ENCODE data around the gene EVI5. TPM values are rescaled to one million over a fixed set of nuclear protein-coding genes. Genes with fewer than 3 reads are reported as not detected.

The EVI5 gene
- total and polyA plus RNA-seq, 12 donors: 3.6 to 63.1 (median 45.2) TPM

DNA sequence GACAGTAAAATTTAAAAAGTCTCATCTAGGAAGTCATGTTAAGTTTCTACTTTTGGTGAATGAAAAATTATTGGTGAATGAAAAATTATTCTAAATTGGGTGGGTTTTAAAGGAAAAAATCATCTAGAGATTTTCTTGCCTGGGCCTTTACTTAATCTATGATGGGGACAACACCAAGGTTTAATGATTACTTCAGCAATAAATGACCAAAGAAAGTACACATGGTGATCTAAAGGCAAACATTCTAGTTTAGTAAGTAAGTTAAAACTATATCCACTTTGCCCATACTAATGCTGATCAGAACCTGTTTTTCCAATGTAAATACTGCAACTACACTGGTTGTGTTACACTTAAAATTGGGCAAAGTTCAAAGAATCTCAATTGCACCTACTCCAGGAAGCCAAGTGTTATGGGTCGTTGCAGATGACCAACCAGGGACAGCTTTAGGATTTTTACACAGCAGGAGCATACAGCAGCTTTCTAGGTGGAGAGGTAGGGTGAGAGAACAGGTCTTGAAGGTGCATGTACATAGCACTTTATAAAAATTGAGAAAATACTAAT is 32.3 kb upstream of the EVI5 start:
- Histone ChIP-seq H3K36me3 (replicated peaks in 1 of 2) (no peaks in the 10 kb centered on the region), H3K4me1 (replicated peaks in 1 of 2) (no peaks in the 10 kb centered on the region), H3K27ac (no peak overlapping the region), H3K4me3 (no peak overlapping the region), H3K27me3 (no peaks in the 10 kb centered on the region), H3K9me3 (replicated peaks in 1 of 3) (no peaks in the 10 kb centered on the region)
- intact Hi-C loops (cut with DNase I): no loop called here
- WGBS, 4 donors: 69 to 92% (median 79%) methylated on average over 1 of the region's 1 CpG
- no peak for DNase-seq
- no peak for TF ChIP-seq POLR2A (IDR thresholded peaks at IDR 0.05)
- TF ChIP-seq, protein P1, sequence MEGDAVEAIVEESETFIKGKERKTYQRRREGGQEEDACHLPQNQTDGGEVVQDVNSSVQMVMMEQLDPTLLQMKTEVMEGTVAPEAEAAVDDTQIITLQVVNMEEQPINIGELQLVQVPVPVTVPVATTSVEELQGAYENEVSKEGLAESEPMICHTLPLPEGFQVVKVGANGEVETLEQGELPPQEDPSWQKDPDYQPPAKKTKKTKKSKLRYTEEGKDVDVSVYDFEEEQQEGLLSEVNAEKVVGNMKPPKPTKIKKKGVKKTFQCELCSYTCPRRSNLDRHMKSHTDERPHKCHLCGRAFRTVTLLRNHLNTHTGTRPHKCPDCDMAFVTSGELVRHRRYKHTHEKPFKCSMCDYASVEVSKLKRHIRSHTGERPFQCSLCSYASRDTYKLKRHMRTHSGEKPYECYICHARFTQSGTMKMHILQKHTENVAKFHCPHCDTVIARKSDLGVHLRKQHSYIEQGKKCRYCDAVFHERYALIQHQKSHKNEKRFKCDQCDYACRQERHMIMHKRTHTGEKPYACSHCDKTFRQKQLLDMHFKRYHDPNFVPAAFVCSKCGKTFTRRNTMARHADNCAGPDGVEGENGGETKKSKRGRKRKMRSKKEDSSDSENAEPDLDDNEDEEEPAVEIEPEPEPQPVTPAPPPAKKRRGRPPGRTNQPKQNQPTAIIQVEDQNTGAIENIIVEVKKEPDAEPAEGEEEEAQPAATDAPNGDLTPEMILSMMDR (IDR thresholded peaks at IDR 0.05): no peak

DNA sequence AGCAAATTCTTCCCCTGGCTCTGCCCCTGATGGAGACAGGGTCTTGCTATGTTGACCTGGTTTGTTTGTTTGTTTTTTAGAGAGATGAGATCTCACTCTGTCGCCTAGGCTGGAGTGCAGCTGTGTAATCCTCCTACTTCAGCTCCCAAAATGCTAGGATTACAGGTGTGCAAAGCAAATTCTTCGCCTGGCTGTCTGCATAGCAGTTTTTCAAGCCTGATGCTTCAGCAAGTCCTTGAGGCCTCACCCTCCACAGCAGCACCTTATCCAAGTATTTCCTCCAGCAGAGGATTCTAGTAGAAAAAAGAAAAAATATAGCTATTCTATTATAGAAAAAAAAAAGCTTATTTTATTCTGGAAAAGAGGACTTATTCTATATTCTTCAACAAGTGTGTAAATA is 31.8 kb upstream of the EVI5 start:
- no peak for DNase-seq
- Histone ChIP-seq H3K4me3 (no peak overlapping the region), H3K36me3 (replicated peaks in 1 of 2) (no peaks in the 10 kb centered on the region), H3K27me3 (no peaks in the 10 kb centered on the region), H3K9me3 (replicated peaks in 1 of 3) (no peaks in the 10 kb centered on the region), H3K27ac (no peak overlapping the region), H3K4me1 (replicated peaks in 1 of 2) (no peaks in the 10 kb centered on the region)
- 74 to 89% (median 88%) methylated on average over 2 of the region's 2 CpGs for WGBS, 4 donors
- intact Hi-C loops (cut with DNase I): no loop called here
- no peak for TF ChIP-seq POLR2A (IDR thresholded peaks at IDR 0.05)
- TF ChIP-seq, protein P1 (IDR thresholded peaks at IDR 0.05): no peak

- H3K4me3 ChIP-seq: no peak overlapping the region
- H3K36me3 ChIP-seq (replicated peaks in 1 of 2): no peaks in the 10 kb centered on the region
- TF ChIP-seq, protein P1 (IDR thresholded peaks at IDR 0.05): no peak
- no peak for TF ChIP-seq POLR2A (IDR thresholded peaks at IDR 0.05)
- H3K4me1 ChIP-seq (replicated peaks in 1 of 2): peaks cover 6 to 11% of the 10 kb centered on the region in 2 donors
- H3K27me3 ChIP-seq: no peaks in the 10 kb centered on the region
- no peaks in the 10 kb centered on the region for H3K9me3 ChIP-seq (replicated peaks in 1 of 3)
- intact Hi-C loops (cut with DNase I): no loop called here
- peak overlapping the region in 2 of 5 donors; percentile 34 to 70 for H3K27ac ChIP-seq
- no peak for DNase-seq
Measured at GRCh38 chr1:92808381-92808780, 23.5 kb upstream of the EVI5 start.

GRCh38 chr1:92805216-92805615 is 20.3 kb upstream of the EVI5 start:
- Histone ChIP-seq H3K36me3 (replicated peaks in 1 of 2) (no peaks in the 10 kb centered on the region), H3K4me1 (replicated peaks in 1 of 2) (peaks cover 6 to 11% of the 10 kb centered on the region in 2 donors), H3K9me3 (replicated peaks in 1 of 3) (no peaks in the 10 kb centered on the region), H3K27ac (peak overlapping the region in 4 of 5 donors; percentile 52 to 84 (median 69)), H3K4me3 (no peak overlapping the region), H3K27me3 (no peaks in the 10 kb centered on the region)
- intact Hi-C loops (cut with DNase I): no loop called here
- TF ChIP-seq, protein P1 (IDR thresholded peaks at IDR 0.05): no peak
- TF ChIP-seq POLR2A (IDR thresholded peaks at IDR 0.05): no peak
- 88 to 96% (median 92%) methylated on average over 1 of the region's 1 CpG for WGBS, 4 donors
- no peak for DNase-seq

Measured in adrenal gland (tissue), 12 donors.